ENCODE data around the gene PBX1.

DNA sequence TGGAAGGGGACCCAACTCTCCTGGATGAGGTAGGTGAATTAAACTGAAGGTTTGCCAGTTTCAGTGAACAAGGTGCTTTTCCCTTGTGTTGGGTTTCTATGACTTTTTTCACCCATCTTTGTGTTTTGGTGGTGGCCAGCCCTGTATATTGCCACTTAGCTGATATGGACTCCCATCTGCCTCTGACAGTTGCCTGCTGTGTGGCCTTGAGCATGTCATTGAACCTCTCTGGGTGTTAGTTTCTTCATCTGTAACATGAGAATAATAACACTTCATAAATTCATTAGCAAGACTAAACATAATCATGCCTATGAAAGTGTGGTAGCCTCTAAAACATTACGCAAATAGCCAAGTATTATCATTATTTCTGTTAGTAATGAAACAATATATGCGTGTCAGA is 141.7 kb downstream of the PBX1 start:
- TF ChIP-seq CREB1 (CRISPR knock-in tag; IDR thresholded peaks at IDR 0.05; ENCODE audit: low read depth), result no peak
- TF ChIP-seq, protein P1, sequence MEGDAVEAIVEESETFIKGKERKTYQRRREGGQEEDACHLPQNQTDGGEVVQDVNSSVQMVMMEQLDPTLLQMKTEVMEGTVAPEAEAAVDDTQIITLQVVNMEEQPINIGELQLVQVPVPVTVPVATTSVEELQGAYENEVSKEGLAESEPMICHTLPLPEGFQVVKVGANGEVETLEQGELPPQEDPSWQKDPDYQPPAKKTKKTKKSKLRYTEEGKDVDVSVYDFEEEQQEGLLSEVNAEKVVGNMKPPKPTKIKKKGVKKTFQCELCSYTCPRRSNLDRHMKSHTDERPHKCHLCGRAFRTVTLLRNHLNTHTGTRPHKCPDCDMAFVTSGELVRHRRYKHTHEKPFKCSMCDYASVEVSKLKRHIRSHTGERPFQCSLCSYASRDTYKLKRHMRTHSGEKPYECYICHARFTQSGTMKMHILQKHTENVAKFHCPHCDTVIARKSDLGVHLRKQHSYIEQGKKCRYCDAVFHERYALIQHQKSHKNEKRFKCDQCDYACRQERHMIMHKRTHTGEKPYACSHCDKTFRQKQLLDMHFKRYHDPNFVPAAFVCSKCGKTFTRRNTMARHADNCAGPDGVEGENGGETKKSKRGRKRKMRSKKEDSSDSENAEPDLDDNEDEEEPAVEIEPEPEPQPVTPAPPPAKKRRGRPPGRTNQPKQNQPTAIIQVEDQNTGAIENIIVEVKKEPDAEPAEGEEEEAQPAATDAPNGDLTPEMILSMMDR (conservative IDR thresholded peaks at IDR 0.05; ENCODE audit: low read depth in 2 of 2), result no peak
- TF ChIP-seq POLR2AphosphoS5 (IDR thresholded peaks at IDR 0.05; ENCODE audit: low read depth), result no peak
- no peak for TF ChIP-seq EZH2phosphoT487 (IDR thresholded peaks at IDR 0.05; ENCODE audit: unreplicated experiment)
- TF ChIP-seq EZH2 (IDR thresholded peaks at IDR 0.05; ENCODE audit: low read depth, unreplicated experiment), result no peak
- TF ChIP-seq, protein P2, sequence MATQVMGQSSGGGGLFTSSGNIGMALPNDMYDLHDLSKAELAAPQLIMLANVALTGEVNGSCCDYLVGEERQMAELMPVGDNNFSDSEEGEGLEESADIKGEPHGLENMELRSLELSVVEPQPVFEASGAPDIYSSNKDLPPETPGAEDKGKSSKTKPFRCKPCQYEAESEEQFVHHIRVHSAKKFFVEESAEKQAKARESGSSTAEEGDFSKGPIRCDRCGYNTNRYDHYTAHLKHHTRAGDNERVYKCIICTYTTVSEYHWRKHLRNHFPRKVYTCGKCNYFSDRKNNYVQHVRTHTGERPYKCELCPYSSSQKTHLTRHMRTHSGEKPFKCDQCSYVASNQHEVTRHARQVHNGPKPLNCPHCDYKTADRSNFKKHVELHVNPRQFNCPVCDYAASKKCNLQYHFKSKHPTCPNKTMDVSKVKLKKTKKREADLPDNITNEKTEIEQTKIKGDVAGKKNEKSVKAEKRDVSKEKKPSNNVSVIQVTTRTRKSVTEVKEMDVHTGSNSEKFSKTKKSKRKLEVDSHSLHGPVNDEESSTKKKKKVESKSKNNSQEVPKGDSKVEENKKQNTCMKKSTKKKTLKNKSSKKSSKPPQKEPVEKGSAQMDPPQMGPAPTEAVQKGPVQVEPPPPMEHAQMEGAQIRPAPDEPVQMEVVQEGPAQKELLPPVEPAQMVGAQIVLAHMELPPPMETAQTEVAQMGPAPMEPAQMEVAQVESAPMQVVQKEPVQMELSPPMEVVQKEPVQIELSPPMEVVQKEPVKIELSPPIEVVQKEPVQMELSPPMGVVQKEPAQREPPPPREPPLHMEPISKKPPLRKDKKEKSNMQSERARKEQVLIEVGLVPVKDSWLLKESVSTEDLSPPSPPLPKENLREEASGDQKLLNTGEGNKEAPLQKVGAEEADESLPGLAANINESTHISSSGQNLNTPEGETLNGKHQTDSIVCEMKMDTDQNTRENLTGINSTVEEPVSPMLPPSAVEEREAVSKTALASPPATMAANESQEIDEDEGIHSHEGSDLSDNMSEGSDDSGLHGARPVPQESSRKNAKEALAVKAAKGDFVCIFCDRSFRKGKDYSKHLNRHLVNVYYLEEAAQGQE (IDR thresholded peaks at IDR 0.05; ENCODE audit: unreplicated experiment), result no peak
- TF ChIP-seq ZNF331 (CRISPR knock-in tag; IDR thresholded peaks at IDR 0.05; ENCODE audit: low read depth), result no peak
- TF ChIP-seq ZNF114 (CRISPR knock-in tag; IDR thresholded peaks at IDR 0.05), result no peak
- no peak for TF ChIP-seq STAT1 (IDR thresholded peaks at IDR 0.05; ENCODE audit: unreplicated experiment)
- TF ChIP-seq, protein P3, sequence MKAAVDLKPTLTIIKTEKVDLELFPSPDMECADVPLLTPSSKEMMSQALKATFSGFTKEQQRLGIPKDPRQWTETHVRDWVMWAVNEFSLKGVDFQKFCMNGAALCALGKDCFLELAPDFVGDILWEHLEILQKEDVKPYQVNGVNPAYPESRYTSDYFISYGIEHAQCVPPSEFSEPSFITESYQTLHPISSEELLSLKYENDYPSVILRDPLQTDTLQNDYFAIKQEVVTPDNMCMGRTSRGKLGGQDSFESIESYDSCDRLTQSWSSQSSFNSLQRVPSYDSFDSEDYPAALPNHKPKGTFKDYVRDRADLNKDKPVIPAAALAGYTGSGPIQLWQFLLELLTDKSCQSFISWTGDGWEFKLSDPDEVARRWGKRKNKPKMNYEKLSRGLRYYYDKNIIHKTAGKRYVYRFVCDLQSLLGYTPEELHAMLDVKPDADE (IDR thresholded peaks at IDR 0.05), result no peak

Data from GM23338 (cell line).